HepG2 (cell line): ENCODE measurements around the gene UBE3B. TPM values are rescaled to one million over a fixed set of nuclear protein-coding genes. Genes with fewer than 3 reads are reported as not detected.

Source experiments
- FOXA3 ChIP-seq: IDR thresholded peaks from 2 replicates; pipeline ENCODE4 v1.6.1; 2016; ENCODE audit warnings: missing genetic modification reagents, missing compliant biosample characterization
- GTF3A ChIP-seq: sonication (generic); formaldehyde crosslinking; conservative IDR thresholded peaks from 2 replicates; pipeline ENCODE4 v1.4.0; 2020; ENCODE audit warnings: mild to moderate bottlenecking, missing genetic modification reagents
- MXI1 ChIP-seq: IDR thresholded peaks from 3 replicates; pipeline ENCODE4 v1.6.1; 2012; ENCODE audit warnings: low read depth, low read length, inconsistent platforms, borderline replicate concordance
- NR1H2 ChIP-seq: sonication (generic); formaldehyde crosslinking; IDR thresholded peaks from 2 replicates; pipeline ENCODE4 v1.8.1; 2022; ENCODE audit warnings: low read depth, missing genetic modification reagents, borderline replicate concordance
- TBX2 ChIP-seq: sonication (generic); formaldehyde crosslinking; IDR thresholded peaks from 2 replicates; pipeline ENCODE4 v1.5.0; 2020; ENCODE audit warnings: missing genetic modification reagents, mild to moderate bottlenecking, borderline replicate concordance
- TCF7L2 ChIP-seq: IDR thresholded peaks from 2 replicates; pipeline ENCODE4 v1.6.1; 2011; ENCODE audit warnings: mild to moderate bottlenecking, low read depth, low read length, moderate library complexity
- ZNF225 ChIP-seq: sonication (generic); formaldehyde crosslinking; IDR thresholded peaks from 2 replicates; pipeline ENCODE4 v1.4.0; 2020; ENCODE audit warnings: mild to moderate bottlenecking, missing genetic modification reagents
- ZNF430 ChIP-seq: sonication (generic); formaldehyde crosslinking; IDR thresholded peaks from 2 replicates; pipeline ENCODE4 v1.9.0; 2021; ENCODE audit warnings: mild to moderate bottlenecking, missing genetic modification reagents
- ZNF552 ChIP-seq: sonication (generic); formaldehyde crosslinking; IDR thresholded peaks from 2 replicates; pipeline ENCODE4 v1.9.0; 2022; ENCODE audit warnings: missing genetic modification reagents, mild to moderate bottlenecking, borderline replicate concordance
- ZNF773 ChIP-seq: sonication (generic); formaldehyde crosslinking; IDR thresholded peaks from 2 replicates; pipeline ENCODE4 v1.4.0; 2020; ENCODE audit warnings: missing genetic modification reagents, borderline replicate concordance
- ZNF792 ChIP-seq: IDR thresholded peaks from 2 replicates; pipeline ENCODE4 v1.6.1; 2016
- ZNF879 ChIP-seq: sonication (generic); formaldehyde crosslinking; IDR thresholded peaks from 2 replicates; pipeline ENCODE4 v1.8.1; 2023; ENCODE audit warnings: missing genetic modification reagents
- polyA plus RNA-seq, 8 experiments: library from polyadenylated mRNA; depleted of rRNA in 3 of 8; stranded (reverse) in 7 of 8; unstranded in 1 of 8; fragments of >200 nt; fragmentation: Illumina TruSeq in 4 of 8; extraction: Trizol in 4 of 8; gene quantifications; 2 replicates each; pipeline versions ENCODE4 v1.2.1 to v1.2.3, GENCODE V29; 2011 to 2016; ENCODE audit warnings: low read depth in 4 of 8, missing spikeins in 1 of 8, mixed read lengths in 1 of 8; ENCODE audit not compliant: insufficient read depth in 1 of 8
- total RNA-seq, 5 experiments: library from RNA; depleted of rRNA; stranded (reverse); fragments of >200 nt; fragmentation: Illumina TruSeq; extraction: Trizol; gene quantifications; 2 replicates each; pipeline ENCODE4 v1.2.3, GENCODE V29; 2016; ENCODE audit warnings: low read depth in 1 of 5
- TF ChIP-seq, protein P1 (sequence below): sonication (generic); formaldehyde crosslinking; IDR thresholded peaks from 2 replicates; pipeline ENCODE4 v1.5.1; 2020; ENCODE audit warnings: missing genetic modification reagents, mild to moderate bottlenecking, borderline replicate concordance
- TF ChIP-seq, protein P2 (sequence below): sonication (generic); formaldehyde crosslinking; IDR thresholded peaks from 2 replicates; pipeline ENCODE4 v1.4.0; 2020; ENCODE audit warnings: low read depth, mild to moderate bottlenecking, missing genetic modification reagents
- TF ChIP-seq, protein P3 (sequence below): sonication (generic); formaldehyde crosslinking; IDR thresholded peaks from 2 replicates; pipeline ENCODE4 v1.9.0; 2021; ENCODE audit warnings: missing genetic modification reagents, borderline replicate concordance
- TF ChIP-seq, protein P4 (sequence below): IDR thresholded peaks from 2 replicates; pipeline ENCODE4 v1.6.1; 2016; ENCODE audit warnings: mild to moderate bottlenecking
- TF ChIP-seq, protein P5 (sequence below): sonication (generic); formaldehyde crosslinking; IDR thresholded peaks from 2 replicates; pipeline ENCODE4 v1.9.0; 2021; ENCODE audit warnings: missing genetic modification reagents, mild to moderate bottlenecking, borderline replicate concordance
- TF ChIP-seq, protein P6 (sequence below): sonication (generic); formaldehyde crosslinking; IDR thresholded peaks from 2 replicates; pipeline ENCODE4 v1.4.0; 2020; ENCODE audit warnings: mild to moderate bottlenecking, missing genetic modification reagents

Gene UBE3B
- total and polyA plus RNA-seq, 2 of the 13 experiments (the other 11 are each of a cell fraction or from before 2014, with no cell fraction given) = 22.7 to 25.3 TPM

DNA sequence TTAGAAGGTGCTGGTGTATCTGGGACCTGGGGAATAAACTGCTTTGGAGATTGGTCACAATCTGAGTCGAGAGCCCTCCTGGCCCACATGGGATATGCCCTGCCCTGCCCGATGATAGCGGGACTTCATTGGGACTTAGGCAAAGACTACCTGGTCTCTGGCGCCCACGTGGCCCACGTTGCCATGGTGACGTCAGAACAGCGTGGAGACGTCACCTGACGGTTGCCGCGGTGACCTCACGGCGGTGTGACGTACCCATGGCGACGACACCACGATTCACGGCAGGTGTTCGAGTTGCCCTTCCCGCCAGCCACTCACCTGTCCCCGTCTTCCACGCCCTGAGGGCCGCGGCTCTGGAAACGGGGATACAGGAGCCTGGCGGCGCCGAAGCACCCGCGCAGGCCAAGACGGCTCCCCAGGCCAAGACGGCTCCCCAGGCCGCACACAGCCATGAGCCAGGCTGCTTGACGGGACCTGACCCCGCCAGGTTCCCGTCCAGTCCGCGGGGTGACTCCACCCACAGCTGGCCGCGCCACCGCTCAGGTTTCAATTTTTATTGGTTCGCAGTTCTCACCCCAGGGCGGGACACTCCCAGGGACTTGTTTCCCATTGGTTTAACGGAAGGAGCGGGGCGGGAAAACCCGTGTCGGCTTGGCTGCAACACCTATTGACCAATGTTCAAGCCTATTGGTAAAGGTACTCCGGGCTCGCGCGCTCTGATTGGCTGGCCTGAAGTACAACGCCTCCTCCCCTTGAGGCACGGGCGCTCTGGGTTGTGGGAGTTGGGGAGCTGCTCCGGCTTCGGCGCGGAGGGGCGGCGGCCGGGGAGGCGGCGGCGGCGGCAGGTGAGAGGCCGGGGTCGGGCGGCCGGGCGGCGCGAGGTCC lies 95.8 kb downstream of the UBE3B start, which contains the start of the genes MMAB and MVK (continued):
- TF ChIP-seq ZNF773 (peak; percentile 69; the same call in 1 of the 2 replicates), NR1H2 (CRISPR knock-in tag) (no peak), FOXA3 (CRISPR knock-in tag) (no peak; the same call in 1 of the 2 replicates), TCF7L2 (no peak), GTF3A (CRISPR knock-in tag) (no peak), ZNF552 (CRISPR knock-in tag) (no peak), ZNF879 (CRISPR knock-in tag) (no peak; the same call in 1 of the 2 replicates), ZNF225 (peak; percentile 96), ZNF792 (CRISPR knock-in tag) (no peak; the same call in none of the 2 replicates), TBX2 (peak; percentile 90), MXI1 (peak; percentile 90; the same call in 2 of the 3 replicates), ZNF430 (peak; percentile 90)
- TF ChIP-seq, protein P1, sequence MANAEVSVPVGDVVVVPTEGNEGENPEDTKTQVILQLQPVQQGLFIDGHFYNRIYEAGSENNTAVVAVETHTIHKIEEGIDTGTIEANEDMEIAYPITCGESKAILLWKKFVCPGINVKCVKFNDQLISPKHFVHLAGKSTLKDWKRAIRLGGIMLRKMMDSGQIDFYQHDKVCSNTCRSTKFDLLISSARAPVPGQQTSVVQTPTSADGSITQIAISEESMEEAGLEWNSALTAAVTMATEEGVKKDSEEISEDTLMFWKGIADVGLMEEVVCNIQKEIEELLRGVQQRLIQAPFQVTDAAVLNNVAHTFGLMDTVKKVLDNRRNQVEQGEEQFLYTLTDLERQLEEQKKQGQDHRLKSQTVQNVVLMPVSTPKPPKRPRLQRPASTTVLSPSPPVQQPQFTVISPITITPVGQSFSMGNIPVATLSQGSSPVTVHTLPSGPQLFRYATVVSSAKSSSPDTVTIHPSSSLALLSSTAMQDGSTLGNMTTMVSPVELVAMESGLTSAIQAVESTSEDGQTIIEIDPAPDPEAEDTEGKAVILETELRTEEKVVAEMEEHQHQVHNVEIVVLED = peak; percentile 95
- TF ChIP-seq, protein P2, sequence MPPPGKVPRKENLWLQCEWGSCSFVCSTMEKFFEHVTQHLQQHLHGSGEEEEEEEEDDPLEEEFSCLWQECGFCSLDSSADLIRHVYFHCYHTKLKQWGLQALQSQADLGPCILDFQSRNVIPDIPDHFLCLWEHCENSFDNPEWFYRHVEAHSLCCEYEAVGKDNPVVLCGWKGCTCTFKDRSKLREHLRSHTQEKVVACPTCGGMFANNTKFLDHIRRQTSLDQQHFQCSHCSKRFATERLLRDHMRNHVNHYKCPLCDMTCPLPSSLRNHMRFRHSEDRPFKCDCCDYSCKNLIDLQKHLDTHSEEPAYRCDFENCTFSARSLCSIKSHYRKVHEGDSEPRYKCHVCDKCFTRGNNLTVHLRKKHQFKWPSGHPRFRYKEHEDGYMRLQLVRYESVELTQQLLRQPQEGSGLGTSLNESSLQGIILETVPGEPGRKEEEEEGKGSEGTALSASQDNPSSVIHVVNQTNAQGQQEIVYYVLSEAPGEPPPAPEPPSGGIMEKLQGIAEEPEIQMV = peak; percentile 92; the same call in 1 of the 2 replicates
- TF ChIP-seq, protein P3, sequence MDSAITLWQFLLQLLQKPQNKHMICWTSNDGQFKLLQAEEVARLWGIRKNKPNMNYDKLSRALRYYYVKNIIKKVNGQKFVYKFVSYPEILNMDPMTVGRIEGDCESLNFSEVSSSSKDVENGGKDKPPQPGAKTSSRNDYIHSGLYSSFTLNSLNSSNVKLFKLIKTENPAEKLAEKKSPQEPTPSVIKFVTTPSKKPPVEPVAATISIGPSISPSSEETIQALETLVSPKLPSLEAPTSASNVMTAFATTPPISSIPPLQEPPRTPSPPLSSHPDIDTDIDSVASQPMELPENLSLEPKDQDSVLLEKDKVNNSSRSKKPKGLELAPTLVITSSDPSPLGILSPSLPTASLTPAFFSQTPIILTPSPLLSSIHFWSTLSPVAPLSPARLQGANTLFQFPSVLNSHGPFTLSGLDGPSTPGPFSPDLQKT (CRISPR knock-in tag) = no peak
- TF ChIP-seq, protein P4, sequence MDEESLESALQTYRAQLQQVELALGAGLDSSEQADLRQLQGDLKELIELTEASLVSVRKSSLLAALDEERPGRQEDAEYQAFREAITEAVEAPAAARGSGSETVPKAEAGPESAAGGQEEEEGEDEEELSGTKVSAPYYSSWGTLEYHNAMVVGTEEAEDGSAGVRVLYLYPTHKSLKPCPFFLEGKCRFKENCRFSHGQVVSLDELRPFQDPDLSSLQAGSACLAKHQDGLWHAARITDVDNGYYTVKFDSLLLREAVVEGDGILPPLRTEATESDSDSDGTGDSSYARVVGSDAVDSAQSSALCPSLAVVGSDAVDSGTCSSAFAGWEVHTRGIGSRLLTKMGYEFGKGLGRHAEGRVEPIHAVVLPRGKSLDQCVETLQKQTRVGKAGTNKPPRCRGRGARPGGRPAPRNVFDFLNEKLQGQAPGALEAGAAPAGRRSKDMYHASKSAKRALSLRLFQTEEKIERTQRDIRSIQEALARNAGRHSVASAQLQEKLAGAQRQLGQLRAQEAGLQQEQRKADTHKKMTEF = peak; percentile 85
- TF ChIP-seq, protein P5, sequence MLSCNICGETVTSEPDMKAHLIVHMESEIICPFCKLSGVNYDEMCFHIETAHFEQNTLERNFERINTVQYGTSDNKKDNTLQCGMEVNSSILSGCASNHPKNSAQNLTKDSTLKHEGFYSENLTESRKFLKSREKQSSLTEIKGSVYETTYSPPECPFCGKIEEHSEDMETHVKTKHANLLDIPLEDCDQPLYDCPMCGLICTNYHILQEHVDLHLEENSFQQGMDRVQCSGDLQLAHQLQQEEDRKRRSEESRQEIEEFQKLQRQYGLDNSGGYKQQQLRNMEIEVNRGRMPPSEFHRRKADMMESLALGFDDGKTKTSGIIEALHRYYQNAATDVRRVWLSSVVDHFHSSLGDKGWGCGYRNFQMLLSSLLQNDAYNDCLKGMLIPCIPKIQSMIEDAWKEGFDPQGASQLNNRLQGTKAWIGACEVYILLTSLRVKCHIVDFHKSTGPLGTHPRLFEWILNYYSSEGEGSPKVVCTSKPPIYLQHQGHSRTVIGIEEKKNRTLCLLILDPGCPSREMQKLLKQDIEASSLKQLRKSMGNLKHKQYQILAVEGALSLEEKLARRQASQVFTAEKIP = no peak
- TF ChIP-seq, protein P6, sequence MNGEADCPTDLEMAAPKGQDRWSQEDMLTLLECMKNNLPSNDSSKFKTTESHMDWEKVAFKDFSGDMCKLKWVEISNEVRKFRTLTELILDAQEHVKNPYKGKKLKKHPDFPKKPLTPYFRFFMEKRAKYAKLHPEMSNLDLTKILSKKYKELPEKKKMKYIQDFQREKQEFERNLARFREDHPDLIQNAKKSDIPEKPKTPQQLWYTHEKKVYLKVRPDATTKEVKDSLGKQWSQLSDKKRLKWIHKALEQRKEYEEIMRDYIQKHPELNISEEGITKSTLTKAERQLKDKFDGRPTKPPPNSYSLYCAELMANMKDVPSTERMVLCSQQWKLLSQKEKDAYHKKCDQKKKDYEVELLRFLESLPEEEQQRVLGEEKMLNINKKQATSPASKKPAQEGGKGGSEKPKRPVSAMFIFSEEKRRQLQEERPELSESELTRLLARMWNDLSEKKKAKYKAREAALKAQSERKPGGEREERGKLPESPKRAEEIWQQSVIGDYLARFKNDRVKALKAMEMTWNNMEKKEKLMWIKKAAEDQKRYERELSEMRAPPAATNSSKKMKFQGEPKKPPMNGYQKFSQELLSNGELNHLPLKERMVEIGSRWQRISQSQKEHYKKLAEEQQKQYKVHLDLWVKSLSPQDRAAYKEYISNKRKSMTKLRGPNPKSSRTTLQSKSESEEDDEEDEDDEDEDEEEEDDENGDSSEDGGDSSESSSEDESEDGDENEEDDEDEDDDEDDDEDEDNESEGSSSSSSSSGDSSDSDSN (CRISPR knock-in tag) = peak; percentile 77
